H9 (cell line): Measurements from ENCODE around the gene S1PR4. TPM values are rescaled to one million over a fixed set of nuclear protein-coding genes. Genes with fewer than 3 reads are reported as not detected.

ENCODE experiments used
- DNase-seq: peaks from one replicate; pipeline ENCODE4 v3.0.0-alpha.2; 2017
- H2AFZ ChIP-seq: one replicate; pipeline ENCODE4 v1.6.1; 2013; ENCODE audit warnings: mild to moderate bottlenecking, low read length, control low read depth, moderate library complexity
- H2AK5ac ChIP-seq: 2 replicates; pipeline ENCODE4 v1.6.1; 2013; ENCODE audit warnings: low read length, control low read depth, mixed read lengths; ENCODE audit not compliant: insufficient read length
- H2BK120ac ChIP-seq: one replicate; pipeline ENCODE4 v1.6.1; 2013; ENCODE audit warnings: low read depth, mild to moderate bottlenecking, low read length, control low read depth, inconsistent platforms; ENCODE audit not compliant: poor library complexity, severe bottlenecking
- H2BK12ac ChIP-seq: 2 replicates; pipeline ENCODE4 v1.6.1; 2013; ENCODE audit warnings: low read length, control low read depth, mixed read lengths, low read depth; ENCODE audit not compliant: insufficient read length
- H2BK15ac ChIP-seq: 2 replicates; pipeline ENCODE4 v1.6.1; 2013; ENCODE audit warnings: low read depth, low read length, control low read depth
- H2BK20ac ChIP-seq: one replicate; pipeline ENCODE4 v1.6.1; 2013; ENCODE audit warnings: low read depth, mild to moderate bottlenecking, low read length, control low read depth, inconsistent platforms; ENCODE audit not compliant: poor library complexity, severe bottlenecking
- H2BK5ac ChIP-seq: 2 replicates; pipeline ENCODE4 v1.6.1; 2013; ENCODE audit warnings: low read length, control low read depth, mixed read lengths; ENCODE audit not compliant: insufficient read length
- H3K14ac ChIP-seq: 2 replicates; pipeline ENCODE4 v1.6.1; 2013; ENCODE audit warnings: low read length, control low read depth; ENCODE audit not compliant: insufficient read depth
- H3K18ac ChIP-seq: 2 replicates; pipeline ENCODE4 v1.6.1; 2013; ENCODE audit warnings: low read depth, mild to moderate bottlenecking, mixed read lengths, low read length, control low read depth; ENCODE audit not compliant: insufficient read length
- H3K23ac ChIP-seq: 2 replicates; pipeline ENCODE4 v1.6.1; 2013; ENCODE audit warnings: low read length, control low read depth, mixed read lengths, low read depth; ENCODE audit not compliant: insufficient read length
- H3K23me2 ChIP-seq: 2 replicates; pipeline ENCODE4 v1.6.1; 2013; ENCODE audit warnings: low read depth, mild to moderate bottlenecking, mixed read lengths, low read length, control low read depth; ENCODE audit not compliant: insufficient read length, poor library complexity, severe bottlenecking
- H3K27ac ChIP-seq: 2 replicates; pipeline ENCODE4 v1.5.1; 2013; ENCODE audit warnings: low read length, control low read depth, mixed read lengths, low read depth; ENCODE audit not compliant: insufficient read length
- H3K27me3 ChIP-seq: 2 replicates; pipeline ENCODE4 v1.6.1; 2013; ENCODE audit warnings: low read length, control low read depth, inconsistent platforms; ENCODE audit not compliant: insufficient read depth
- H3K4ac ChIP-seq: 2 replicates; pipeline ENCODE4 v1.6.1; 2013; ENCODE audit warnings: low read depth, mild to moderate bottlenecking, control low read depth, inconsistent platforms, low read length, moderate library complexity
- H3K4me1 ChIP-seq: 2 replicates; pipeline ENCODE4 v1.6.1; 2013; ENCODE audit warnings: low read length, control low read depth, inconsistent platforms; ENCODE audit not compliant: insufficient read depth
- H3K4me2 ChIP-seq: 2 replicates; pipeline ENCODE4 v1.6.1; 2013; ENCODE audit warnings: low read length, control low read depth, mixed read lengths; ENCODE audit not compliant: insufficient read length, insufficient read depth
- H3K56ac ChIP-seq: 2 replicates; pipeline ENCODE4 v1.6.1; 2013; ENCODE audit warnings: low read depth, mild to moderate bottlenecking, mixed read lengths, low read length, control low read depth; ENCODE audit not compliant: insufficient read length
- H3K79me1 ChIP-seq: 2 replicates; pipeline ENCODE4 v1.6.1; 2013; ENCODE audit warnings: low read depth, mild to moderate bottlenecking, moderate library complexity, low read length, control low read depth, inconsistent platforms; ENCODE audit not compliant: insufficient read depth, poor library complexity, severe bottlenecking
- H3K79me2 ChIP-seq: 2 replicates; pipeline ENCODE4 v1.6.1; 2013; ENCODE audit warnings: low read length, control low read depth, inconsistent platforms; ENCODE audit not compliant: insufficient read depth
- H3K9ac ChIP-seq: 2 replicates; pipeline ENCODE4 v1.6.1; 2013; ENCODE audit warnings: low read length, control low read depth, mixed read lengths; ENCODE audit not compliant: insufficient read length; ENCODE audit errors: extremely low read depth
- H3K9me3 ChIP-seq: one replicate; pipeline ENCODE4 v1.6.1; 2013; ENCODE audit warnings: low read depth, low read length, inconsistent platforms; ENCODE audit not compliant: control insufficient read depth
- H3T11ph ChIP-seq: one replicate; pipeline ENCODE4 v1.6.1; 2013; ENCODE audit warnings: mild to moderate bottlenecking, low read length, control low read depth, inconsistent platforms
- H4K20me1 ChIP-seq: one replicate; pipeline ENCODE4 v1.6.1; 2013; ENCODE audit not compliant: control insufficient read depth, insufficient read length, insufficient read depth
- H4K5ac ChIP-seq: 2 replicates; pipeline ENCODE4 v1.6.1; 2013; ENCODE audit warnings: low read depth, mild to moderate bottlenecking, mixed read lengths, low read length, control low read depth; ENCODE audit not compliant: insufficient read length
- H4K8ac ChIP-seq: replicated peaks from 2 replicates; pipeline ENCODE4 v1.6.1; 2013; ENCODE audit warnings: low read length, control low read depth, mixed read lengths, low read depth; ENCODE audit not compliant: insufficient read length
- H4K91ac ChIP-seq: 2 replicates; pipeline ENCODE4 v1.6.1; 2013; ENCODE audit warnings: low read depth, mild to moderate bottlenecking, moderate library complexity, mixed read lengths, low read length, control low read depth; ENCODE audit not compliant: insufficient read length
- H3K27ac Mint-ChIP-seq, 3 experiments: 2 replicates in 2 of 3; 3 replicates in 1 of 3; pipeline ENCODE4 v1.8.0; 2020 to 2021; ENCODE audit warnings: mixed read lengths in 3 of 3, mild to moderate bottlenecking in 1 of 3, moderate library complexity in 1 of 3
- H3K27me3 Mint-ChIP-seq: 2 replicates; pipeline ENCODE4 v1.8.0; 2021; ENCODE audit warnings: low read depth, mild to moderate bottlenecking, moderate library complexity, mixed read lengths
- H3K36me3 Mint-ChIP-seq, 3 experiments: 2 replicates in 2 of 3; 3 replicates in 1 of 3; pipeline ENCODE4 v1.8.0; 2020 to 2021; ENCODE audit warnings: low read depth in 3 of 3, mixed read lengths in 3 of 3; ENCODE audit not compliant: insufficient read depth in 1 of 3
- H3K4me1 Mint-ChIP-seq, 2 experiments: 2 replicates each; pipeline ENCODE4 v1.8.0; 2020; ENCODE audit warnings: mixed read lengths in 2 of 2
- H3K4me3 Mint-ChIP-seq, 2 experiments: 2 replicates in 1 of 2; 3 replicates in 1 of 2; pipeline ENCODE4 v1.8.0; 2020 to 2021; ENCODE audit warnings: mild to moderate bottlenecking in 2 of 2, mixed read lengths in 2 of 2, moderate library complexity in 1 of 2
- H3K9me3 Mint-ChIP-seq, 2 experiments: 2 replicates in 1 of 2; 3 replicates in 1 of 2; pipeline ENCODE4 v1.8.0; 2020; ENCODE audit warnings: mild to moderate bottlenecking in 2 of 2, mixed read lengths in 2 of 2, moderate library complexity in 1 of 2
- CTCF ChIP-seq: fragments of 200-600 bp; sonication (generic); conservative IDR thresholded peaks from 3 replicates; pipeline ENCODE4 v1.8.0; 2021; ENCODE audit warnings: antibody characterized with exemption, mild to moderate bottlenecking
- WGBS: extraction: QIAGEN DNeasy Blood & Tissue Kit; methylation state at CpG from one replicate; pipeline ENCODE4 v1.1.7; 2013; ENCODE audit warnings: missing lambda C conversion rate, low lambda C conversion rate, mixed read lengths; ENCODE audit not compliant: insufficient read length; ENCODE audit errors: extremely low coverage; 5-methylcytosine and 5-hydroxymethylcytosine counted together
- total RNA-seq: library from RNA; stranded (reverse); gene quantifications from 2 replicates; pipeline ENCODE4 v1.2.1, GENCODE V29; 2021

Gene S1PR4
- total RNA-seq, 1 experiment from 2014 or later, result not detected

DNA sequence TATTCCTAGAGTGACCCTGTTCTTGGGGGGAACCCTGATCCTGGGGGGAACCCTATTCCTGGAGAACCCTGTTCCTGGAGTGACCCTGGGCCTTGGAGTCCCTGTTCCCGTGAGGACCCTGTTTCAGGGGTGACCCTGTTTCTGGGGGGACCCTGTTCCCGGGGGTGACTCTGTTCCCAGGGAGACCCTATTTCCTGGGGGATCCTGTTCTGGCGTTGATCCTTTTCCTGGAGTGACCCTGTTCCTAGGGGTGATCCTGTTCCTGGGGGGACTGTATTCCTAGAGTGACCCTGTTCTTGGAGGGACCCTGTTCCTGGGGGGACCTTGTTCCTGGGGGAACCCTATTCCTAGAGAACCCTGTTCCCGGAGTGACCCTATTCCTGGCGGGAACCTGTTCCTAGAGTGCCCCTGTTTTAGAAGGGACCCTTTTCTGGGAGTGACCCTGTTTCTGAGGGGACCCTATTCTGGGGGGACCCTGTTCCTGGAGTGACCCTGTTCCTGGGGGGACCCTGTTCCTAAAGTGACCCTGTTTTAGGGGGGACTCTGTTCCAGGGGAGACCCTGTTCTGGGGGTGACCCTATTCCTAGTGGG is 27.7 kb upstream of the S1PR4 start:
- Histone ChIP-seq H3K27me3 (no peaks in the 10 kb centered on the region), H4K5ac (peak overlapping the region; percentile 61), H2BK120ac (no peak overlapping the region), H3K18ac (no peak overlapping the region), H4K91ac (no peak overlapping the region), H3K4me1 (no peaks in the 10 kb centered on the region), H2BK20ac (no peak overlapping the region), H3K4ac (no peak overlapping the region), H3K23me2 (no peaks in the 10 kb centered on the region), H2AFZ (no peak overlapping the region), H3K79me1 (no peaks in the 10 kb centered on the region), H2BK12ac (no peak overlapping the region), H3K56ac (no peak overlapping the region), H3K9me3 (no peaks in the 10 kb centered on the region), H2AK5ac (no peak overlapping the region), H3K9ac (no peak overlapping the region), H4K8ac (no peak overlapping the region), H3K23ac (no peak overlapping the region), H3K4me2 (no peak overlapping the region), H2BK5ac (no peak overlapping the region), H3K14ac (no peak overlapping the region), H3T11ph (no peak overlapping the region), H2BK15ac (no peak overlapping the region), H3K27ac (no peak overlapping the region), H4K20me1 (no peaks in the 10 kb centered on the region), H3K79me2 (no peaks in the 10 kb centered on the region)
- WGBS, result no CpG with 5 or more reads among the region's 5 CpGs
- Mint-ChIP-seq H3K4me1 (peaks cover 6 to 15% of the 10 kb centered on the region in 2 experiments), H3K27ac (no peak overlapping the region), H3K9me3 (peaks cover 3 to 5% of the 10 kb centered on the region in 2 experiments; a peak in 2 of 5 replicates), H3K4me3 (no peak overlapping the region), H3K36me3 (no peaks in the 10 kb centered on the region), H3K27me3 (peaks cover 16% of the 10 kb centered on the region)
- no peak for DNase-seq
- no peak for TF ChIP-seq CTCF
